Caco-2 (cell line): ENCODE measurements around the gene EEF1AKMT1. TPM values are rescaled to one million over a fixed set of nuclear protein-coding genes. Genes with fewer than 3 reads are reported as not detected.

ENCODE experiments used
- BruUV-seq: library from RNA; stranded (reverse); fragments of 400-500 nt; replicated peaks from 2 replicates; lab custom pipeline; 2021; lab: Mats Ljungman, UMichigan
- CTCF ChIA-PET: fragments of 300-600 bp; sonication (Branson Sonifier 250); formaldehyde crosslinking; loops from one replicate; lab custom pipeline; 2022; ENCODE audit warnings: antibody characterized with exemption; lab: Charles Lee
- POLR2A ChIA-PET: fragments of 300-600 bp; sonication (Branson Sonifier 250); formaldehyde crosslinking; loops from one replicate; lab custom pipeline; 2022; ENCODE audit warnings: antibody characterized with exemption; lab: Charles Lee
- DNase-seq, 2 experiments: peaks; one replicate each; pipeline versions ENCODE4 v3.0.0 to v3.0.0-alpha.2; 2020 to 2022
- H3K27me3 ChIP-seq: replicated peaks from 2 replicates; pipeline ENCODE4 v1.6.0; 2011; ENCODE audit warnings: low read length; ENCODE audit not compliant: control insufficient read depth, insufficient read depth
- H3K36me3 ChIP-seq: 2 replicates; pipeline ENCODE4 v1.5.1; 2011; ENCODE audit warnings: low read length; ENCODE audit not compliant: control insufficient read depth, insufficient read depth
- H3K4me1 ChIP-seq: fragments of 250-450 bp; sonication (Bioruptor Pico); 2 replicates; pipeline ENCODE4 v1.5.1; 2020; ENCODE audit warnings: mild to moderate bottlenecking
- H3K4me3 ChIP-seq: 2 replicates; pipeline ENCODE4 v1.5.1; 2011; ENCODE audit warnings: low read depth, mild to moderate bottlenecking, control low read depth, low read length
- H3K9me3 ChIP-seq: fragments of 250-450 bp; sonication (Bioruptor Pico); 2 replicates; pipeline ENCODE4 v1.5.1; 2020; ENCODE audit warnings: mild to moderate bottlenecking, moderate library complexity
- H3K27ac Mint-ChIP-seq: one replicate; pipeline ENCODE4 v1.8.0; 2022; ENCODE audit warnings: mixed read lengths; ENCODE audit not compliant: unreplicated experiment
- H3K27me3 Mint-ChIP-seq: one replicate; pipeline ENCODE4 v1.8.0; 2022; ENCODE audit warnings: mixed read lengths; ENCODE audit not compliant: insufficient read depth, unreplicated experiment
- H3K36me3 Mint-ChIP-seq: one replicate; pipeline ENCODE4 v1.8.0; 2022; ENCODE audit warnings: mild to moderate bottlenecking, mixed read lengths; ENCODE audit not compliant: insufficient read depth, unreplicated experiment
- H3K4me1 Mint-ChIP-seq: one replicate; pipeline ENCODE4 v1.8.0; 2022; ENCODE audit warnings: low read depth, mixed read lengths; ENCODE audit not compliant: unreplicated experiment
- H3K4me3 Mint-ChIP-seq: one replicate; pipeline ENCODE4 v1.8.0; 2022; ENCODE audit warnings: mild to moderate bottlenecking, moderate library complexity, mixed read lengths; ENCODE audit not compliant: unreplicated experiment
- H3K9me3 Mint-ChIP-seq: one replicate; pipeline ENCODE4 v1.8.0; 2022; ENCODE audit warnings: mixed read lengths; ENCODE audit not compliant: unreplicated experiment
- intact Hi-C: fragments of 100-400 bp; cut with micrococcal nuclease; formaldehyde crosslinking; loops from one replicate; pipeline ENCODE4 v1.10.0; 2022; ENCODE audit not compliant: unreplicated experiment
- total RNA-seq: library from RNA; stranded (reverse); gene quantifications from 2 replicates; pipeline ENCODE4 v1.2.3, GENCODE V29; 2022
- TF ChIP-seq, protein P1 (sequence below), 2 experiments: fragments of 200-600 bp in 1 of 2; IDR thresholded peaks; 1 replicate in 1 of 2; 2 replicates in 1 of 2; pipeline versions ENCODE4 v1.5.1 to v1.8.0; 2011 to 2022; ENCODE audit warnings: antibody characterized with exemption in 1 of 2, control low read depth in 1 of 2, inconsistent platforms in 1 of 2, low read depth in 1 of 2, low read length in 1 of 2, mild to moderate bottlenecking in 1 of 2, moderate library complexity in 1 of 2; ENCODE audit not compliant: insufficient read depth in 1 of 2, severe bottlenecking in 1 of 2, unreplicated experiment in 1 of 2

The EEF1AKMT1 gene
- total RNA-seq, 1 experiment from 2014 or later = 8.6 TPM

DNA sequence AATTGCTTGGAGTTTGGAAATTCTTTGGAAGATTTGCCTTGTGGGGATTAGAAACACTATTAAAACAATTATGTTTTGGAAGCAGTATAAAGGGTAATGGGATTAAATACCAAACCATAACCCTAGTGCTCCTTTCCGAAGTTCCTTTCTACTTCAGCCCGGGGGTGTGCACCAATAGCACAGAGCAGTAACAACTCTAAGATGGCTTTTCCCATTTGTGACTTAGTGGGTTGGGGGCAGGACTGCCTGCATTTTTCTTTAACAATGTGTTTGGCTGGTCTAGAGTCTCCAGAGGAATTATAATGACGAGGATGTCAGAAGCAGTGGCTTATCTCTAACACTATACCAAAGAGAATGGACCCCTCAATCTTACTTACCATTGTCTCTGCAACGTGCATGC, 82.1 kb downstream of the EEF1AKMT1 start:
- Mint-ChIP-seq H3K27me3 (no peaks in the 10 kb centered on the region), H3K27ac (no peak overlapping the region), H3K4me1 (no peaks in the 10 kb centered on the region), H3K4me3 (no peak overlapping the region), H3K36me3 (no peaks in the 10 kb centered on the region), H3K9me3 (no peaks in the 10 kb centered on the region)
- Histone ChIP-seq H3K4me3 (no peak overlapping the region), H3K36me3 (no peaks in the 10 kb centered on the region), H3K9me3 (no peaks in the 10 kb centered on the region), H3K27me3 (no peaks in the 10 kb centered on the region), H3K4me1 (no peaks in the 10 kb centered on the region)
- TF ChIP-seq, protein P1, sequence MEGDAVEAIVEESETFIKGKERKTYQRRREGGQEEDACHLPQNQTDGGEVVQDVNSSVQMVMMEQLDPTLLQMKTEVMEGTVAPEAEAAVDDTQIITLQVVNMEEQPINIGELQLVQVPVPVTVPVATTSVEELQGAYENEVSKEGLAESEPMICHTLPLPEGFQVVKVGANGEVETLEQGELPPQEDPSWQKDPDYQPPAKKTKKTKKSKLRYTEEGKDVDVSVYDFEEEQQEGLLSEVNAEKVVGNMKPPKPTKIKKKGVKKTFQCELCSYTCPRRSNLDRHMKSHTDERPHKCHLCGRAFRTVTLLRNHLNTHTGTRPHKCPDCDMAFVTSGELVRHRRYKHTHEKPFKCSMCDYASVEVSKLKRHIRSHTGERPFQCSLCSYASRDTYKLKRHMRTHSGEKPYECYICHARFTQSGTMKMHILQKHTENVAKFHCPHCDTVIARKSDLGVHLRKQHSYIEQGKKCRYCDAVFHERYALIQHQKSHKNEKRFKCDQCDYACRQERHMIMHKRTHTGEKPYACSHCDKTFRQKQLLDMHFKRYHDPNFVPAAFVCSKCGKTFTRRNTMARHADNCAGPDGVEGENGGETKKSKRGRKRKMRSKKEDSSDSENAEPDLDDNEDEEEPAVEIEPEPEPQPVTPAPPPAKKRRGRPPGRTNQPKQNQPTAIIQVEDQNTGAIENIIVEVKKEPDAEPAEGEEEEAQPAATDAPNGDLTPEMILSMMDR (IDR thresholded peaks at IDR 0.05; ENCODE audit: insufficient read depth in 1 of 2, low read depth in 1 of 2, low read length in 1 of 2, severe bottlenecking in 1 of 2, unreplicated experiment in 1 of 2) = no peak
- ChIA-PET CTCF (no interaction called here), POLR2A (no interaction called here)
- intact Hi-C loops = no loop called here
- no TSS peak for BruUV-seq
- no peak for DNase-seq

DNA sequence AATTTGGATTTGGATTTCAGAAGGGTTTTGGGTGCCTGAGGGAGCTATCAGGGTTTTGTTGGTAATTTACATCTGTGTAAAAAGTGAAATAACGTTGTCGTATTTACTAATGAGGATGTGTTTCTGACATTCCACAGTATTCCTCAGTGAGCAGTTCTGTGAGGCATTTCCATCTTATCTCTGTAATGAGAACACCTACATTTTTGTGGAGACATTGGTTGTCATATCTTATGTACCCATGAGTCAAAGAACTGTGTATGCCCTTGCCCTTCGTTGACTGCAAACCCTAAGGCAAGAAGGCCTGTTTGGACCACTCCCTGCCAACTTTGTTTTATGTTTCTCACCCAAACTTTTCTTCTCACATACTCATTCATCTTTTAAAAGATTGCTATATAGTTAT, 84.5 kb downstream of the EEF1AKMT1 start:
- no peaks in the 10 kb centered on the region for H3K27me3 ChIP-seq
- ChIA-PET POLR2A (no interaction called here), CTCF (no interaction called here)
- DNase-seq = no peak
- no peak overlapping the region for H3K27ac Mint-ChIP-seq
- BruUV-seq = no TSS peak
- no peaks in the 10 kb centered on the region for H3K4me1 ChIP-seq
- H3K9me3 ChIP-seq = no peaks in the 10 kb centered on the region
- TF ChIP-seq, protein P1 (IDR thresholded peaks at IDR 0.05; ENCODE audit: insufficient read depth in 1 of 2, low read depth in 1 of 2, low read length in 1 of 2, severe bottlenecking in 1 of 2, unreplicated experiment in 1 of 2) = no peak
- H3K27me3 Mint-ChIP-seq = no peaks in the 10 kb centered on the region
- intact Hi-C loops = no loop called here
- H3K4me3 Mint-ChIP-seq = no peak overlapping the region
- no peaks in the 10 kb centered on the region for H3K9me3 Mint-ChIP-seq
- H3K36me3 Mint-ChIP-seq = no peaks in the 10 kb centered on the region
- H3K4me1 Mint-ChIP-seq = no peaks in the 10 kb centered on the region
- H3K36me3 ChIP-seq = no peaks in the 10 kb centered on the region
- no peak overlapping the region for H3K4me3 ChIP-seq

DNA sequence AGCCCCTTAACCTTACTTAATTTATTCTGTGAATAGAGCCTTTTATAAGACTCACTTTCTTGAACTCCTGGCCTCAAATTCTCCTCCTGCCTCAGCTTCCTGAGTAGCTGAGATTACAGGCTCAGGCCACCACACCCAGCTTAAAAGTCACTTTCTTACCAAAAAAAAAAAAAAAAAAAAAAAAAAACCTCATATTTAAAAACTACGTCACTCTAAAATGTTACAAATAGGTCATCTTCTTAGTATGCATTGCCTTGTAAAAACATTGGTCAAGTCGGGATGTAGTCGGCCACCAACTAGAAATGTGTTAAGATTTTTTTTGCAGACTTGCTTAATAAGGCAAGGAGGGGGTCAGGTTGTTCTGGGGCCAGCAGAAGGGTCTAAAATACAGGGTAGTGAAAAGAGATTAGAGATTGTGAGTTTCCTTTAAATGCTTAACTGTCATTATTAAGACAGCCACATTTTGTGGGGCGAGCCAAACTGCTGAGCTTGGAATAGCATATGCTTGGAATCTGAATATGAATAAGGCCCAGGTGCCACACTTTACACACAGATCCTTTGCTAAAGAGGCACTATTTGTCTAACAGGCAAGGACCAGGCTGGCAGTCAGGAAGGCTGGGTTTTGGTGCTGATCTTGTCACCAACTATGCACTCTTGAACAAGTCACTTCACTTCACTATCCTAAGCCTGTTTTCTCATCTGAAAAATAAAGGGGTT, 86.7 kb downstream of the EEF1AKMT1 start:
- H3K27ac Mint-ChIP-seq = no peak overlapping the region
- Histone ChIP-seq H3K27me3 (no peaks in the 10 kb centered on the region), H3K4me1 (no peaks in the 10 kb centered on the region), H3K36me3 (no peaks in the 10 kb centered on the region; the same call in 1 of the 2 replicates), H3K4me3 (no peak overlapping the region), H3K9me3 (no peaks in the 10 kb centered on the region)
- intact Hi-C loops = no loop called here
- BruUV-seq = no TSS peak
- TF ChIP-seq, protein P1 (IDR thresholded peaks at IDR 0.05; ENCODE audit: insufficient read depth in 1 of 2, low read depth in 1 of 2, low read length in 1 of 2, severe bottlenecking in 1 of 2, unreplicated experiment in 1 of 2) = no peak
- no peaks in the 10 kb centered on the region for H3K36me3 Mint-ChIP-seq
- no peaks in the 10 kb centered on the region for H3K4me1 Mint-ChIP-seq
- DNase-seq = no peak
- no peaks in the 10 kb centered on the region for H3K9me3 Mint-ChIP-seq
- POLR2A ChIA-PET = interaction anchor here (0.7 kb wide), 1 partner anchor 42 kb away, joined by 4 read pairs; no protein-coding TSS in a partner anchor
- no peak overlapping the region for H3K4me3 Mint-ChIP-seq
- H3K27me3 Mint-ChIP-seq = no peaks in the 10 kb centered on the region
- CTCF ChIA-PET = interaction anchor here (0.6 kb wide), 2 partner anchors 68 to 119 kb away, joined by 3 read pairs; no protein-coding TSS in a partner anchor
